Fibroblast of lung (primary cell): Measurements from ENCODE around the gene ENOX1.

Source experiments
- EZH2 ChIP-seq: IDR thresholded peaks from 2 replicates; pipeline ENCODE4 v1.5.1; 2012; ENCODE audit warnings: low read length, control low read depth, mild to moderate bottlenecking; ENCODE audit errors: missing control alignments
- TF ChIP-seq, protein P1 (sequence below), 2 donors: IDR thresholded peaks in 1 of 2; conservative IDR thresholded peaks in 1 of 2; 1 replicate in 1 of 2; 2 replicates in 1 of 2; pipeline ENCODE4 v1.5.1; 2011 to 2012; ENCODE audit warnings: low read length in 2 of 2, control low read depth in 1 of 2, inconsistent platforms in 1 of 2, low read depth in 1 of 2, mild to moderate bottlenecking in 1 of 2

DNA sequence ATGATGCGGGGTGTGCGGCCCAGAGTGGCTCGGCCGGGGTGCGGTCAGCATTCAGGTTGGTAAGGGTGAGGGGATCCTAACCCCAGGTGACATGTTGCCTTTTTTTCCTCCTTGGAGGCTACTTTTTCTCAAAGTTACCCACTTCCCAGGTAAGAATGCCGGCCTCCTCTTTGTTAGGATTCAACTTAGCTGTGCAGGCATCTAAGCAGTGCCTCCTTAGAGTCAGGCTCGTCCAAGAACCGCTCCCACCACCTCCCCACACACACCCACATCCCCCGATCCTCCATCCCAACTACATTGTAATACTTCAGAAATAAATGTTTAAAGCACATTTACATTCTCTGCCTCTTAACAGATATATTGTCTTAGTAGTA is 733 bp upstream of the ENOX1 start:
- TF ChIP-seq EZH2 = no peak
- TF ChIP-seq, protein P1, sequence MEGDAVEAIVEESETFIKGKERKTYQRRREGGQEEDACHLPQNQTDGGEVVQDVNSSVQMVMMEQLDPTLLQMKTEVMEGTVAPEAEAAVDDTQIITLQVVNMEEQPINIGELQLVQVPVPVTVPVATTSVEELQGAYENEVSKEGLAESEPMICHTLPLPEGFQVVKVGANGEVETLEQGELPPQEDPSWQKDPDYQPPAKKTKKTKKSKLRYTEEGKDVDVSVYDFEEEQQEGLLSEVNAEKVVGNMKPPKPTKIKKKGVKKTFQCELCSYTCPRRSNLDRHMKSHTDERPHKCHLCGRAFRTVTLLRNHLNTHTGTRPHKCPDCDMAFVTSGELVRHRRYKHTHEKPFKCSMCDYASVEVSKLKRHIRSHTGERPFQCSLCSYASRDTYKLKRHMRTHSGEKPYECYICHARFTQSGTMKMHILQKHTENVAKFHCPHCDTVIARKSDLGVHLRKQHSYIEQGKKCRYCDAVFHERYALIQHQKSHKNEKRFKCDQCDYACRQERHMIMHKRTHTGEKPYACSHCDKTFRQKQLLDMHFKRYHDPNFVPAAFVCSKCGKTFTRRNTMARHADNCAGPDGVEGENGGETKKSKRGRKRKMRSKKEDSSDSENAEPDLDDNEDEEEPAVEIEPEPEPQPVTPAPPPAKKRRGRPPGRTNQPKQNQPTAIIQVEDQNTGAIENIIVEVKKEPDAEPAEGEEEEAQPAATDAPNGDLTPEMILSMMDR (conservative IDR thresholded peaks at IDR 0.05 in 1 of 2, IDR thresholded peaks at IDR 0.05 in 1 of 2; ENCODE audit: low read depth in 1 of 2, low read length in 2 of 2) = no peak
